ENCODE results near the gene FAF1.
"Not testable (repeated sequence)": the region's sequence is repeated elsewhere in the genome, so short reads cannot be mapped to it uniquely, and the experiment has no call there.

Gene FAF1

GRCh38 chr1:50959913-50960844 is at the start of gene FAF1:
TSS of gene FAF1 (minus strand) at chr1:50960267. CDS start at chr1:50959811, 456 bp downstream.
- in situ Hi-C loops (cut with MboI; ENCODE audit: low sequenced_read_pairs): no loop called here

GRCh38 chr1:51009381-51009780 is 49.3 kb upstream of the FAF1 start:
- in situ Hi-C loops (cut with MboI; ENCODE audit: low sequenced_read_pairs): no loop called here

- in situ Hi-C loops (cut with MboI; ENCODE audit: low sequenced_read_pairs): not testable (repeated sequence)
Observed at GRCh38 chr1:51005549-51005948, 45.5 kb upstream of the FAF1 start.

- in situ Hi-C loops (cut with MboI; ENCODE audit: low sequenced_read_pairs): no loop called here
Observed at GRCh38 chr1:51002516-51002915, 42.4 kb upstream of the FAF1 start.

GRCh38 chr1:51000651-51001050 is 40.6 kb upstream of the FAF1 start:
- in situ Hi-C loops (cut with MboI; ENCODE audit: low sequenced_read_pairs): no loop called here

GRCh38 chr1:51000160-51000559 is 40.1 kb upstream of the FAF1 start:
- in situ Hi-C loops (cut with MboI; ENCODE audit: low sequenced_read_pairs): no loop called here

- in situ Hi-C loops (cut with MboI; ENCODE audit: low sequenced_read_pairs): not testable (repeated sequence)
Observed at GRCh38 chr1:50999375-50999774, 39.3 kb upstream of the FAF1 start.

GRCh38 chr1:50996083-50996482 is 36.0 kb upstream of the FAF1 start:
- in situ Hi-C loops (cut with MboI; ENCODE audit: low sequenced_read_pairs): no loop called here

GRCh38 chr1:50995651-50996050 is 35.6 kb upstream of the FAF1 start:
- in situ Hi-C loops (cut with MboI; ENCODE audit: low sequenced_read_pairs): no loop called here

- in situ Hi-C loops (cut with MboI; ENCODE audit: low sequenced_read_pairs): no loop called here
Observed at GRCh38 chr1:50994997-50995396, 34.9 kb upstream of the FAF1 start.

GRCh38 chr1:50993645-50994044 is 33.6 kb upstream of the FAF1 start:
- in situ Hi-C loops (cut with MboI; ENCODE audit: low sequenced_read_pairs): no loop called here

GRCh38 chr1:50992532-50993318 is 32.7 kb upstream of the FAF1 start:
- in situ Hi-C loops (cut with MboI; ENCODE audit: low sequenced_read_pairs): no loop called here

- in situ Hi-C loops (cut with MboI; ENCODE audit: low sequenced_read_pairs): no loop called here
Observed at GRCh38 chr1:50989694-50990093, 29.6 kb upstream of the FAF1 start.

GRCh38 chr1:50986653-50987052 is 26.6 kb upstream of the FAF1 start:
- in situ Hi-C loops (cut with MboI; ENCODE audit: low sequenced_read_pairs): no loop called here

- in situ Hi-C loops (cut with MboI; ENCODE audit: low sequenced_read_pairs): no loop called here
Observed at GRCh38 chr1:50985094-50985493, 25.0 kb upstream of the FAF1 start.

GRCh38 chr1:50983219-50983802 is 23.2 kb upstream of the FAF1 start:
- in situ Hi-C loops (cut with MboI; ENCODE audit: low sequenced_read_pairs): no loop called here

- in situ Hi-C loops (cut with MboI; ENCODE audit: low sequenced_read_pairs): no loop called here
Observed at GRCh38 chr1:50982611-50983010, 22.5 kb upstream of the FAF1 start.

- in situ Hi-C loops (cut with MboI; ENCODE audit: low sequenced_read_pairs): no loop called here
Observed at GRCh38 chr1:50981741-50982140, 21.7 kb upstream of the FAF1 start.

- in situ Hi-C loops (cut with MboI; ENCODE audit: low sequenced_read_pairs): no loop called here
Observed at GRCh38 chr1:50980505-50980904, 20.4 kb upstream of the FAF1 start.

- in situ Hi-C loops (cut with MboI; ENCODE audit: low sequenced_read_pairs): no loop called here
Observed at GRCh38 chr1:50979937-50980336, 19.9 kb upstream of the FAF1 start.

Measured in HL-60/S4 treated with phorbol 12-myristate 13-acetate at 8.2 ng/mL for 4 days and 3 days (cell line).